PC-9 (cell line): ENCODE measurements around the gene MISP3.

ENCODE experiments used
- CTCF ChIP-seq: fragments of 200-600 bp; sonication (generic); conservative IDR thresholded peaks from 2 replicates; pipeline ENCODE4 v1.6.1; 2017; ENCODE audit warnings: mixed run types, antibody characterized with exemption, mild to moderate bottlenecking, moderate library complexity
- EZH2 ChIP-seq: fragments of 200-600 bp; sonication (generic); IDR thresholded peaks from 2 replicates; pipeline ENCODE4 v1.8.0; 2017; ENCODE audit warnings: antibody characterized with exemption, low read depth

GRCh38 chr19:14090509-14091080 is 18.0 kb downstream of the MISP3 start, which contains the start of gene SAMD1:
- no peak for TF ChIP-seq CTCF
- TF ChIP-seq EZH2, result no peak
